Measurements from ENCODE around the gene KCTD18.

DNA sequence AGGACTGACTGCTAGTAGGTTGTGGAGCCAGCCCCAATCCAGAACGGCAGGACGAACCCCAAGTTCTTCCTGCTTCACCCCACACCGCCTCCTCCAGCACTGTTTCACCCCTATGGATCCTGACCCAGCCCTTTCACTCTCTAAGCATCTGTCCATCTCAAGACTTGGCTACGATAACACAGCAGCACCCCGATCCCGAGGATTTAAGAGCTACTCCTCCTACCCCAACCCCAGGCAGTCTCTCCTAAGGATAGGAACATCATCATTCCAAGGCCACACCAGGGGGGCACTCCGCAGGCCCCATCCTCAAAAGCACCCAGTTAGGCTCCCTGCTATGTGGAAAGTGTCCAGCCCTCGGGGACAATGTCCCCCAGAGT lies 645 bp downstream of the KCTD18 start:
- TF ChIP-seq POLR2AphosphoS5 (IDR thresholded peaks at IDR 0.05; ENCODE audit: low read depth, low read length) (no peak), SIN3A (IDR thresholded peaks at IDR 0.05; ENCODE audit: borderline replicate concordance, insufficient read depth, low read length) (no peak), TAF1 (IDR thresholded peaks at IDR 0.05; ENCODE audit: borderline replicate concordance, insufficient read depth, low read length) (no peak)
- TF ChIP-seq, protein P1, sequence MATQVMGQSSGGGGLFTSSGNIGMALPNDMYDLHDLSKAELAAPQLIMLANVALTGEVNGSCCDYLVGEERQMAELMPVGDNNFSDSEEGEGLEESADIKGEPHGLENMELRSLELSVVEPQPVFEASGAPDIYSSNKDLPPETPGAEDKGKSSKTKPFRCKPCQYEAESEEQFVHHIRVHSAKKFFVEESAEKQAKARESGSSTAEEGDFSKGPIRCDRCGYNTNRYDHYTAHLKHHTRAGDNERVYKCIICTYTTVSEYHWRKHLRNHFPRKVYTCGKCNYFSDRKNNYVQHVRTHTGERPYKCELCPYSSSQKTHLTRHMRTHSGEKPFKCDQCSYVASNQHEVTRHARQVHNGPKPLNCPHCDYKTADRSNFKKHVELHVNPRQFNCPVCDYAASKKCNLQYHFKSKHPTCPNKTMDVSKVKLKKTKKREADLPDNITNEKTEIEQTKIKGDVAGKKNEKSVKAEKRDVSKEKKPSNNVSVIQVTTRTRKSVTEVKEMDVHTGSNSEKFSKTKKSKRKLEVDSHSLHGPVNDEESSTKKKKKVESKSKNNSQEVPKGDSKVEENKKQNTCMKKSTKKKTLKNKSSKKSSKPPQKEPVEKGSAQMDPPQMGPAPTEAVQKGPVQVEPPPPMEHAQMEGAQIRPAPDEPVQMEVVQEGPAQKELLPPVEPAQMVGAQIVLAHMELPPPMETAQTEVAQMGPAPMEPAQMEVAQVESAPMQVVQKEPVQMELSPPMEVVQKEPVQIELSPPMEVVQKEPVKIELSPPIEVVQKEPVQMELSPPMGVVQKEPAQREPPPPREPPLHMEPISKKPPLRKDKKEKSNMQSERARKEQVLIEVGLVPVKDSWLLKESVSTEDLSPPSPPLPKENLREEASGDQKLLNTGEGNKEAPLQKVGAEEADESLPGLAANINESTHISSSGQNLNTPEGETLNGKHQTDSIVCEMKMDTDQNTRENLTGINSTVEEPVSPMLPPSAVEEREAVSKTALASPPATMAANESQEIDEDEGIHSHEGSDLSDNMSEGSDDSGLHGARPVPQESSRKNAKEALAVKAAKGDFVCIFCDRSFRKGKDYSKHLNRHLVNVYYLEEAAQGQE (IDR thresholded peaks at IDR 0.05; ENCODE audit: insufficient read depth in 1 of 2, low read depth in 2 of 2, low read length in 2 of 2) = no peak
